CD8-positive, alpha-beta memory T cell (primary cell): ENCODE measurements around the gene TUBB4B. TPM values are rescaled to one million over a fixed set of nuclear protein-coding genes. Genes with fewer than 3 reads are reported as not detected.

Experiments
- CTCF ChIA-PET: fragments of 350-600 bp; sonication (Branson Sonifier 250); formaldehyde crosslinking; loops from one replicate; lab custom pipeline; 2021; ENCODE audit warnings: antibody characterized with exemption; lab: Charles Lee
- POLR2A ChIA-PET: fragments of 350-600 bp; sonication (Branson Sonifier 250); formaldehyde crosslinking; loops from one replicate; lab custom pipeline; 2021; ENCODE audit warnings: antibody characterized with exemption; lab: Charles Lee
- DNase-seq, 5 donors: peaks; one replicate each; pipeline versions ENCODE4 v3.0.0 to v3.0.0-alpha.2; 2020 to 2022; ENCODE audit warnings: mixed read lengths in 1 of 5
- H3K27ac ChIP-seq: one replicate; pipeline ENCODE4 v1.7.0; 2013; ENCODE audit warnings: low read depth, mild to moderate bottlenecking, low read length, moderate library complexity
- H3K27me3 ChIP-seq: 2 replicates; pipeline ENCODE4 v1.7.0; 2013; ENCODE audit warnings: low read length, mild to moderate bottlenecking; ENCODE audit not compliant: insufficient read depth, poor library complexity, severe bottlenecking
- H3K36me3 ChIP-seq: 2 replicates; pipeline ENCODE4 v1.7.0; 2013; ENCODE audit warnings: mild to moderate bottlenecking, low read length, moderate library complexity; ENCODE audit not compliant: insufficient read depth
- H3K4me1 ChIP-seq: 2 replicates; pipeline ENCODE4 v1.7.0; 2013; ENCODE audit warnings: mild to moderate bottlenecking, low read length, moderate library complexity; ENCODE audit not compliant: insufficient read depth
- H3K4me3 ChIP-seq: 2 replicates; pipeline ENCODE4 v1.7.0; 2013; ENCODE audit warnings: mild to moderate bottlenecking, low read length
- H3K9me3 ChIP-seq: 2 replicates; pipeline ENCODE4 v1.7.0; 2013; ENCODE audit warnings: mild to moderate bottlenecking, low read length
- H3K27ac Mint-ChIP-seq, 8 donors: one replicate each; pipeline ENCODE4 v1.8.0; 2020 to 2021; ENCODE audit warnings: mixed read lengths in 8 of 8, mild to moderate bottlenecking in 6 of 8, inconsistent platforms in 3 of 8, moderate library complexity in 3 of 8
- H3K27me3 Mint-ChIP-seq, 2 donors: one replicate each; pipeline ENCODE4 v1.8.0; 2020 to 2021; ENCODE audit warnings: mixed read lengths in 2 of 2, mild to moderate bottlenecking in 1 of 2, moderate library complexity in 1 of 2
- H3K36me3 Mint-ChIP-seq, 3 donors: one replicate each; pipeline ENCODE4 v1.8.0; 2020 to 2021; ENCODE audit warnings: mixed read lengths in 3 of 3, inconsistent platforms in 1 of 3, mild to moderate bottlenecking in 1 of 3
- H3K4me1 Mint-ChIP-seq, 3 donors: one replicate each; pipeline ENCODE4 v1.8.0; 2020 to 2021; ENCODE audit warnings: mixed read lengths in 3 of 3, inconsistent platforms in 1 of 3, mild to moderate bottlenecking in 1 of 3
- H3K4me3 Mint-ChIP-seq, 7 donors: one replicate each; pipeline ENCODE4 v1.8.0; 2020 to 2021; ENCODE audit warnings: mixed read lengths in 7 of 7, mild to moderate bottlenecking in 6 of 7, moderate library complexity in 4 of 7, inconsistent platforms in 2 of 7
- H3K9me3 Mint-ChIP-seq, 5 donors: one replicate each; pipeline ENCODE4 v1.8.0; 2020 to 2022; ENCODE audit warnings: mixed read lengths in 5 of 5, mild to moderate bottlenecking in 3 of 5, moderate library complexity in 2 of 5, inconsistent platforms in 1 of 5
- polyA plus RNA-seq: library from polyadenylated mRNA; unstranded; fragments of 300-500 nt; fragmentation: Illumina TruSeq; gene quantifications from one replicate; pipeline ENCODE4 v1.2.3, GENCODE V29; 2021
- total RNA-seq, 2 experiments: library from RNA; stranded (reverse); gene quantifications; one replicate each; pipeline ENCODE4 v1.2.3, GENCODE V29; 2021

The TUBB4B gene
- total and polyA plus RNA-seq, 3 experiments from 2014 or later = 64.6 to 331 (median 322) TPM

DNA sequence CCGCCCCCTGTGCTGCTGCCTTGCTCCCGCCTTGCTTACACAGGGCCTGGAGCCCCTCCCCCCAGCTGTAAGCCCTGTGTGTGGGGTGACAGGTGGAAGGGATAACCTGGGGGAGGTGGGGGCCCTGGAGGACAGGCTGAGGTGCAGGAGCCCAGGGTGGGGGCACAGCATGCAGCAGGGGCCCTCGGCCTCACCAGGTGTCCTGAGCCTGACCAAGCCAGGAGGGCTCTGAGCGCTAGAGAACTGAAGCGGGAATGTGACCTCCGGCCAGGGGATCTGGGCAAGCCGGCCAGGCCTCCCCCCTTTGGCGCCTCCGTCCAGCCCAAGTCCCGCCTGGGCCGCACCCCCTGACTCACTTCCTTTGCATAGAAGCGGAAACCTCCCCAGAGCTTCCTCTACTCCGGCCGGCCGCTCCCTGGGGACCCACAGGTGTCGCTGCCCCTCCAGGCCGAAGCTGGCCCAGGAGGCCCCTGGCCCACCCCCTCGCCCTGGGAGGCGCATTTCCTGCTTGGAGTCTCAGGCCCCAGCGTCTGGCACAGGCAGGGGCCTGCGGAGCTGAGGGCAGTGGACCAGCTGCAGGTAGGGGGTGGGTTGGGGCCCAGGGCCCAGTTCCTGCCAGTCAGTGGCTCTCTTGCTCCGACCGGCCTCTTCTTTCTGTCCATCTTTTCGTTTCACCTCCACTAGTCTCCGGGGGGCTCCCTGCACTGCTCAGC, 36.4 kb downstream of the TUBB4B start, which contains the start of gene TOR4A:
Gene TOR4A (plus strand): TSS at position 398 of the 713 bp plus-strand sequence. CDS start 964 bp downstream, outside the sequence.
- H3K9me3 Mint-ChIP-seq = no peaks in the 10 kb centered on the region
- POLR2A ChIA-PET = no interaction called here

DNA sequence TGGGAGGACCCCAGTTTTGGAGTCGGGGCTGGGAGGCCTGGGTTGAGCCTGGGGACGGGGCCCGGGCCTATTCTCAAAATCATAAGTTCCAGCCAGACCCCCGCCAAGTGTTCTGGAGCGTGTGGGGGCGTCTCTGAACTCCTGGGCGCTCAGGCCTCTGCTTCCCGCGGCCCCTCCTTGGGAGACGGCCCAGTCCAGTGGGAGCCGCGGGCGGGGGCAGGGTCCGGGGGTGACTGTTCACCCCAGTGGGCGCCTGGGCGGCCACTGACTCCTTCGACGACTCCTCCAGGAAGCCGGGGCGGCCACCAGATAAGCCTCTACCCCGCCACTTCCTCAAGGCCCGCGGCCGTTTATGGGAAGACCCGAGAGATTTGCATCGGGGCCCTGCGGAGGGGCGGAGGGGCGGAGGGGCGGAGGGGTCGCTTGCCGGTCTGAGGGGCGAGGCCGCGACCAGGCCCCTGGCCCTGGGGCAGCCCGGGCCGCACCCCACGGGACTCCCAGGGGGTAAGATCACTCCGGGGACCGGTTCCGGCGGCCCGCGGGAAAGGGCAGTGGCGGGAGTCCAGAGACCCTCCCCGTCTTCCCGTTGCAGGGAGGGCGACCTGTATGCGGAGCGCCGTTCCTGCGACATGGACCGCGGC, 37.1 kb downstream of the TUBB4B start:
- H3K27me3 ChIP-seq = no peaks in the 10 kb centered on the region
- ChIA-PET POLR2A (no interaction called here), CTCF (no interaction called here)
- H3K4me3 ChIP-seq = peak overlapping the region; percentile 41
- H3K4me1 ChIP-seq = peaks cover 11% of the 10 kb centered on the region
- H3K4me1 Mint-ChIP-seq = peaks cover 4 to 23% (median 6%) of the 10 kb centered on the region in 3 donors
- DNase-seq = no peak
- peaks cover 9% of the 10 kb centered on the region in 2 donors for H3K27me3 Mint-ChIP-seq
- H3K27ac Mint-ChIP-seq = peak overlapping the region in 3 of 8 donors; percentile 47 to 73 (median 54)
- H3K36me3 Mint-ChIP-seq = peaks cover 0 to 3% (median 2%) of the 10 kb centered on the region in 3 donors
- peak overlapping the region in 6 of 7 donors; percentile 47 to 86 (median 81) for H3K4me3 Mint-ChIP-seq
- H3K9me3 Mint-ChIP-seq = no peaks in the 10 kb centered on the region
- H3K9me3 ChIP-seq = no peaks in the 10 kb centered on the region
- H3K27ac ChIP-seq = peak overlapping the region; percentile 65
- no peaks in the 10 kb centered on the region for H3K36me3 ChIP-seq

More for the DNA sequence above, 36.4 kb downstream of the TUBB4B start, which contains the start of gene TOR4A:
- peak within 1 kb of the TSS in 4 of 8 donors; percentile 47 to 74 (median 64) for H3K27ac Mint-ChIP-seq
- Histone ChIP-seq H3K36me3 (no peaks in the 10 kb centered on the region), H3K27me3 (no peaks in the 10 kb centered on the region), H3K4me1 (peaks cover 11% of the 10 kb centered on the region), H3K4me3 (peak within 1 kb of the TSS; percentile 41), H3K27ac (peak within 1 kb of the TSS; percentile 65), H3K9me3 (no peaks in the 10 kb centered on the region)
- H3K4me1 Mint-ChIP-seq = peaks cover 1 to 23% (median 4%) of the 10 kb centered on the region in 3 donors
- CTCF ChIA-PET = interaction anchor here (0.7 kb wide), 1 partner anchor 9 kb away, joined by 3 read pairs; no protein-coding TSS in a partner anchor
- H3K4me3 Mint-ChIP-seq = peak within 1 kb of the TSS in 6 of 7 donors; percentile 47 to 86 (median 81)
- peaks cover 6 to 9% of the 10 kb centered on the region in 2 donors for H3K27me3 Mint-ChIP-seq
- no peak for DNase-seq
- H3K36me3 Mint-ChIP-seq = peaks cover 0 to 3% (median 2%) of the 10 kb centered on the region in 3 donors

DNA sequence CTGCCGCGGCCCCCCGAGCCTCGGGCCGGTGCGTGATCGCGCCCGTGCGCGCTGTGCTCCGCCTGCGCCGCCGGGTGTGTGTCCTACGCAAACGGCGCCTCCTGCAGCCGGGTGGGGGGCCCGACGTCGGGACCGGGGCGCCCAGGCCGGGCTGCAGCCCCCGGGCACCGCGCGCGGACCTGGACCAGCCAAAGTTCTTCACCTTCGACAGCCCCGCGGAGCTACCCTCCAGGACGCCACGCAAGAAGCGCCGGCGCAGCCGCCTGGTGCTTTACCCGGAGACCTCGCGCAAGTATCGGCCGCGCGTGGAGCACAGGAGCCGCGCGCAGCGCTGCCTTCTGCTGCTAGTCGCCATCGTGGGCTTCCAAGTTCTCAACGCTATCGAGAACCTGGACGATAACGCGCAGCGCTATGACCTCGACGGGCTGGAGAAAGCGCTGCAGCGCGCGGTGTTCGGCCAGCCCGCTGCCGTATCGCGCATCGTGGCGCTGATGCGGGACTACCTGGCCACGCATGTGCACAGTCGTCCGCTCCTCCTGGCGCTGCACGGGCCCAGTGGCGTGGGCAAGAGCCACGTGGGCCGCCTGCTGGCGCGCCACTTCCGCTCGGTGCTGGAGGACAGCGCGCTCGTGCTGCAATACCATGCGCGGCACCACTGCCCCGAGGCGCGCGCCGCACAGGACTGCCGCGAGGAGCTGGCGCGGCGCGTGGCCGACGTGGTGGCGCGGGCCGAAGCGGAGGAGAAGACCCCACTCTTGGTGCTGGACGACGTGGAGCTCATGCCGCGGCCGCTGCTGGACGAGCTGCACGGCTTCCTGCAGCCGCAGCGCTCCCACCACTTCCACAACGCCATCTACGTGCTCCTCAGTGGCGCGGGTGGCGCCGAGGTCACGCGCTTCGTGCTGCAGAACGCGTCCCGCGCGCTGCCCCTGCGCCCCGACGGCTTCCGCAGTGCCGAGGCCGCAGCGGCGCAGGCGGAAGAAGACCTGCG, 37.9 kb downstream of the TUBB4B start:
- no peak for DNase-seq
- Mint-ChIP-seq H3K9me3 (no peaks in the 10 kb centered on the region), H3K4me1 (peaks cover 4 to 23% (median 6%) of the 10 kb centered on the region in 3 donors), H3K4me3 (no peak overlapping the region), H3K36me3 (peaks cover 0 to 1% (median 0%) of the 10 kb centered on the region in 3 donors), H3K27me3 (peaks cover 9% of the 10 kb centered on the region in 2 donors), H3K27ac (no peak overlapping the region)
- Histone ChIP-seq H3K4me1 (peaks cover 11% of the 10 kb centered on the region), H3K27ac (peak overlapping the region; percentile 65), H3K27me3 (no peaks in the 10 kb centered on the region), H3K9me3 (no peaks in the 10 kb centered on the region), H3K4me3 (no peak overlapping the region), H3K36me3 (no peaks in the 10 kb centered on the region)
- ChIA-PET CTCF (no interaction called here), POLR2A (no interaction called here)

GRCh38 chr9:137279741-137280473, 38.8 kb downstream of the TUBB4B start:
- no peaks in the 10 kb centered on the region for H3K27me3 ChIP-seq
- peaks cover 6 to 9% of the 10 kb centered on the region in 2 donors for H3K27me3 Mint-ChIP-seq
- POLR2A ChIA-PET = interaction anchor here (0.6 kb wide), 1 partner anchor 112 kb away, joined by 3 read pairs; no protein-coding TSS in a partner anchor
- no peaks in the 10 kb centered on the region for H3K9me3 Mint-ChIP-seq
- no peak overlapping the region for H3K27ac Mint-ChIP-seq
- H3K9me3 ChIP-seq = no peaks in the 10 kb centered on the region
- H3K4me3 Mint-ChIP-seq = no peak overlapping the region
- H3K4me1 ChIP-seq = peaks cover 11% of the 10 kb centered on the region
- CTCF ChIA-PET = interaction anchor here (0.7 kb wide), 1 partner anchor 14 kb away, joined by 3 read pairs; no protein-coding TSS in a partner anchor
- H3K4me3 ChIP-seq = no peak overlapping the region
- no peak for DNase-seq
- H3K27ac ChIP-seq = no peak overlapping the region
- no peaks in the 10 kb centered on the region for H3K36me3 ChIP-seq
- H3K36me3 Mint-ChIP-seq = no peaks in the 10 kb centered on the region
- peaks cover 4 to 23% (median 6%) of the 10 kb centered on the region in 3 donors for H3K4me1 Mint-ChIP-seq

DNA sequence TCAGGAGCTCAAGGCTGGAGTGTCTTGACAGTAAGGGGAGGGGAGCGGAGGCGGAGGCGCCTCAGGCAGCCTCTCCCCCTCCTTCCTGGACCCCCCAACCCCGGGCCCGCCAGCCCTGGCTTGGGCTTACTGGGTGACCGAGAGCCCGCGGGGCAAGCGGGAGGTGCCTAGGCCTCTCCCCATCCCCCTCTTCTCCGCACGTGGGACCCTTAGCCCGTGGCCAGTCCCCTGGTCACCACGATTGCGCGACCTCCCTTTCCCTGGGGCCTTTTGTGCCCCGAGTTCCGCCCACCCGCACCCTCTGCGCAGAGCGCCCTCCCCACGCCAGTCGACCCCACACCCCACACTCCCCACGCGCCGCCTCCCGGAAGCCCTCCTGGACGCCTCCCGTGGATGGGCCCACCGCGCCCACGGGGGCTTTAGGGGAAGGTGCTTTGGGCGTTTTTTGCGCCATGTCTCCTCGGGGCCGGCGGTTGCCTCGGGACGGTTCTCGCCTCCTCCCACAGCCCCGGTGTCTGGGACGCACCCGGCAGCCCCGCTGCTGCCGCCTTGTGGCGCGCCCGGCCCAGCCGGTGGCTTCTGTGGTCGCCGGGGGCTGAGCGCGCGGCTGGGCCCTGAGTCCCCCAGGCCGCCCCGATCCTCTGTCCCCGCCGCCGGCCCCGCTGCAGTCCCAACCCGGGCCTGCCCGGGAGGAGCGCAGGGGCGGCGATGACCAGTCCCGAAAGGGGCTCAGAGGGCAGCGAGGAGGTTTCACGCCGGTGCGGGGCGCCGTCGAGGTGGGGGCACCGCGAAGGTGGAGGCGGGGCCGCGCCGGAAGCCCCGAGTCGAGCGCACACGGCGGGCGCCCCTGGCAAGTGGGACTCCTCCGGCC, 39.6 kb downstream of the TUBB4B start:
- Mint-ChIP-seq H3K4me1 (peaks cover 4 to 18% (median 6%) of the 10 kb centered on the region in 3 donors), H3K27me3 (peaks cover 5 to 6% of the 10 kb centered on the region in 2 donors), H3K27ac (peak overlapping the region in 1 of 8 donors; percentile 54), H3K9me3 (peaks cover 0 to 5% (median 0%) of the 10 kb centered on the region in 5 donors), H3K36me3 (no peaks in the 10 kb centered on the region), H3K4me3 (no peak overlapping the region)
- H3K9me3 ChIP-seq = no peaks in the 10 kb centered on the region
- no peak overlapping the region for H3K4me3 ChIP-seq
- peaks cover 11% of the 10 kb centered on the region for H3K4me1 ChIP-seq
- H3K27me3 ChIP-seq = no peaks in the 10 kb centered on the region
- POLR2A ChIA-PET = interaction anchor here (0.6 kb wide), 1 partner anchor 113 kb away, joined by 3 read pairs; no protein-coding TSS in a partner anchor
- H3K27ac ChIP-seq = no peak overlapping the region
- no peaks in the 10 kb centered on the region for H3K36me3 ChIP-seq
- no peak for DNase-seq
- CTCF ChIA-PET = interaction anchor here (0.7 kb wide), 1 partner anchor 13 kb away, joined by 3 read pairs; no protein-coding TSS in a partner anchor

- POLR2A ChIA-PET = no interaction called here
- no peaks in the 10 kb centered on the region for H3K36me3 Mint-ChIP-seq
Observed at GRCh38 chr9:137281345-137282116, 40.4 kb downstream of the TUBB4B start.

More at GRCh38 chr9:137281345-137282116, 40.4 kb downstream of the TUBB4B start:
- no peak overlapping the region for H3K27ac Mint-ChIP-seq
- peaks cover 4 to 5% of the 10 kb centered on the region in 2 donors for H3K27me3 Mint-ChIP-seq
- H3K9me3 Mint-ChIP-seq = peaks cover 0 to 8% (median 0%) of the 10 kb centered on the region in 5 donors
- peaks cover 11% of the 10 kb centered on the region for H3K4me1 ChIP-seq
- no peak overlapping the region for H3K4me3 ChIP-seq
- no peak overlapping the region for H3K27ac ChIP-seq
- no peaks in the 10 kb centered on the region for H3K36me3 ChIP-seq
- no peaks in the 10 kb centered on the region for H3K9me3 ChIP-seq
- H3K4me1 Mint-ChIP-seq = peaks cover 4 to 15% (median 6%) of the 10 kb centered on the region in 3 donors
- CTCF ChIA-PET = no interaction called here
- H3K27me3 ChIP-seq = no peaks in the 10 kb centered on the region
- no peak for DNase-seq
- H3K4me3 Mint-ChIP-seq = no peak overlapping the region
